AG10803 (cell line): ENCODE data around the gene PROK1.

Source experiments
- DNase-seq: peaks from one replicate; pipeline ENCODE4 v3.0.0; 2010; ENCODE audit warnings: low read depth
- H3K4me3 ChIP-seq: 2 replicates; pipeline ENCODE4 v1.5.1; 2011; ENCODE audit warnings: mild to moderate bottlenecking, low read length, control low read depth
- TF ChIP-seq, protein P1 (sequence below): conservative IDR thresholded peaks from 2 replicates; pipeline ENCODE4 v1.5.1; 2011; ENCODE audit warnings: mild to moderate bottlenecking, low read length, control low read depth, inconsistent platforms

The PROK1 gene

GRCh38 chr1:110488867-110489266 is 37.9 kb downstream of the PROK1 start:
- H3K4me3 ChIP-seq, result no peak overlapping the region
- no peak for DNase-seq
- TF ChIP-seq, protein P1, sequence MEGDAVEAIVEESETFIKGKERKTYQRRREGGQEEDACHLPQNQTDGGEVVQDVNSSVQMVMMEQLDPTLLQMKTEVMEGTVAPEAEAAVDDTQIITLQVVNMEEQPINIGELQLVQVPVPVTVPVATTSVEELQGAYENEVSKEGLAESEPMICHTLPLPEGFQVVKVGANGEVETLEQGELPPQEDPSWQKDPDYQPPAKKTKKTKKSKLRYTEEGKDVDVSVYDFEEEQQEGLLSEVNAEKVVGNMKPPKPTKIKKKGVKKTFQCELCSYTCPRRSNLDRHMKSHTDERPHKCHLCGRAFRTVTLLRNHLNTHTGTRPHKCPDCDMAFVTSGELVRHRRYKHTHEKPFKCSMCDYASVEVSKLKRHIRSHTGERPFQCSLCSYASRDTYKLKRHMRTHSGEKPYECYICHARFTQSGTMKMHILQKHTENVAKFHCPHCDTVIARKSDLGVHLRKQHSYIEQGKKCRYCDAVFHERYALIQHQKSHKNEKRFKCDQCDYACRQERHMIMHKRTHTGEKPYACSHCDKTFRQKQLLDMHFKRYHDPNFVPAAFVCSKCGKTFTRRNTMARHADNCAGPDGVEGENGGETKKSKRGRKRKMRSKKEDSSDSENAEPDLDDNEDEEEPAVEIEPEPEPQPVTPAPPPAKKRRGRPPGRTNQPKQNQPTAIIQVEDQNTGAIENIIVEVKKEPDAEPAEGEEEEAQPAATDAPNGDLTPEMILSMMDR, result no peak

DNA sequence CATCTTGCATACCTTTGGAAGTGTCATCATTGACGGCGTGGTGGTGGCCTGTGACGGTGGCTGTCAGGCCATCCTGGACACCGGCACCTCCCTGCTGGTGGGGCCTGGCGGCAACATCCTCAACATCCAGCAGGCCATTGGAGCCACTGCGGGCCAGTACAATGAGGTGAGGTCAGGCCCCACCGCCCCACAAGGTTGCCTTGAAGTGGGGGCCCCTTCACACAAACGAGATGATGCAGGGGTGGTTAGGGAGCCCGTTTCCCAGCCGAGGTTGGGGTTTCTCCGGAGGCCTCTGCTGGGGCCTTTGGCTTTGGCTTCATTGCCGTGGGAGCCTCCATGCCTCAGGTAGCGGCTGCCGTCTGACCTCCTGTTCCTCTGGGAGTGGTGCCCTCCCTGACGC is 38.5 kb downstream of the PROK1 start:
- H3K4me3 ChIP-seq, result no peak overlapping the region
- TF ChIP-seq, protein P1, result no peak
- DNase-seq, result no peak

DNA sequence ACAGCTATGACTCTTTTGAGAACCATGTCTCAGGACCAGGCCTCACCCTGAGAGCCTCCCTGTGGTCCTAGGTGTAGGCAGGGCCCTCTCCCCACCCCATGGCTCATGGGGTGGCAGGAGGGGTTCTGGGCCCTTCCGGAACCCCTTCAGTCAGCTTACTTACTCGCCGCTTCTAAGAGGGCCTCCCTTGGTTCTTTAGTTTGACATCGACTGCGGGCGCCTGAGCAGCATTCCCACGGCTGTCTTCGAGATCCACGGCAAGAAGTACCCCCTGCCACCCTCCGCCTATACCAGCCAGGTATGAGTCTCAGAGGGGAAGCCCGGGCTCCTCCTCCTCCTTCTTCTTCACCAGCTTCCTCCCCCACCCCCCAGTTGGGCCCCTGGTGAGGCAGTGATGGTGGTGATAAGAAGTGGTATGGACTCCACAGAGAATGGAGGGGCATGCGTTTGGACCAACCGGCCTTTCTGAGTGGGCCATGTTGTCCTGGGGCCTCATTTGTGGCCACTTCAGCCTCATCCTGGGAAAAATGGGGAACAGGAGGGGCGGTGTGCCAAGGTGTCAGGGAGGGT is 39.1 kb downstream of the PROK1 start:
- no peak overlapping the region for H3K4me3 ChIP-seq
- TF ChIP-seq, protein P1, result no peak
- DNase-seq, result no peak

DNA sequence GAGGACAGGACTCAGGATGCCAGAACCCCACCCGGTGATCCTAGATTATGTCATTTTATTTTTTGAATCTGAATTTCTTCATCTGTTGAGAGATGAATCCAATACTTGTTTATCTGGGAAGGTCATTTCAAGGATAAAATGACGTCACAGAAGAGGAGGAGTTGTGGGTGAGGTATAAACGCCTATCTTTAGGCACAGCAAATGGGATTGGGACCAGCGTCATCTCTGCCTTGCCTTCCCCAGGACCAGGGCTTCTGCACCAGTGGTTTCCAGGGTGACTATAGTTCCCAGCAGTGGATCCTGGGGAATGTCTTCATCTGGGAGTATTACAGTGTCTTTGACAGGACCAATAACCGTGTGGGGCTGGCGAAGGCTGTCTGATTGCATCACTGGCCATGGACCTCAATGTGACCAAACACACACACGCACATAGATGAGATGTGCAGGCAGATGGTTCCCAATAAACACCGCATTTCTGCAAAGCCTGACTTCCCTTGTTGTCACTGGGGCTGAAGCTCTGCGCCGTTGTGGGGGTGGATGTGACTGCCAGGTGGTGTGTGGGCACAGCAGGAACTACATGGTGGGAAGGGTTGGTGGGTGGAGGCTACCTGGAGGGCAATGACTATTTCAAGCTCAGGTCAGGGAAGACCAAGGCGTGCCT is 40.0 kb downstream of the PROK1 start:
- DNase-seq, result peak; percentile 4
- no peak overlapping the region for H3K4me3 ChIP-seq
- TF ChIP-seq, protein P1, result no peak

GRCh38 chr1:110492573-110492972 is 41.6 kb downstream of the PROK1 start:
- H3K4me3 ChIP-seq, result no peak overlapping the region
- no peak for DNase-seq
- TF ChIP-seq, protein P1, result no peak

- no peak overlapping the region for H3K4me3 ChIP-seq
- TF ChIP-seq, protein P1, result no peak
- DNase-seq, result no peak
These were observed 42.2 kb downstream of the PROK1 start for GRCh38 chr1:110493059-110493699.

DNA sequence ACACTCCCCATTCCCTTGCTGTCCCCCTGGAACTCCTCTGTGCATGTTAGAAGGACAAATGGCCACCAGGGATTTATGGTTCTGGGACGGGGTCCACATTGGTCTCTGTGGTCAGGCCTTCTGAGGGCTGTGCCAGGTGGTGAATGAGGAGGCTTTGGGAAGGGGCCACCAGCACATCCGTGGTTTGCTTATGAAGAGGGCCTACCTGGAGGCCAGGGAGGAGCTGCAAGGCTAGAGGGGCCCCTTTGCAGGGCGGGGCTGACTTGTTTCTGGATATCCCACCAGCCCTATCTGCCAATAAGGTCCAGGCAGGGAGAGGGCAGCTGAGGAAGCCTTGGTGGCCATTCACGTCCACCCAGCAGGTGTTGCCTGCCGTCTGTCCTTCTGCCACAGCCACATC is 43.1 kb downstream of the PROK1 start:
- no peak overlapping the region for H3K4me3 ChIP-seq
- TF ChIP-seq, protein P1, result no peak
- no peak for DNase-seq
